Measurements from ENCODE around the gene GNG2. TPM values are rescaled to one million over a fixed set of nuclear protein-coding genes. Genes with fewer than 3 reads are reported as not detected.

GNG2 gene
- total RNA-seq, 2 experiments from 2014 or later = 24.0 to 32.0 TPM

GRCh38 chr14:51855234-51855633, 5.2 kb upstream of the GNG2 start:
- H3K4me3 ChIP-seq (ENCODE audit: low read depth, low read length, poor library complexity, severe bottlenecking) = no peak overlapping the region

GRCh38 chr14:51856792-51857296, 3.6 kb upstream of the GNG2 start:
- POLR2A ChIA-PET = interaction anchor here (1.6 kb wide), 1 partner anchor 10 kb away, joined by 8 read pairs; no protein-coding TSS in a partner anchor
- no peak for TF ChIP-seq CTCF (conservative IDR thresholded peaks at IDR 0.05; ENCODE audit: low read length)
- TF ChIP-seq EZH2phosphoT487 (IDR thresholded peaks at IDR 0.05; ENCODE audit: borderline replicate concordance, low read depth, low read length) = no peak
- intact Hi-C loops (cut with micrococcal nuclease; ENCODE audit: unreplicated experiment) = no loop called here
- H3K9me3 ChIP-seq (ENCODE audit: low read length) = no peaks in the 10 kb centered on the region
- H3K79me2 ChIP-seq (ENCODE audit: insufficient read depth, low read depth, low read length) = peaks cover 5% of the 10 kb centered on the region; the same call in 1 of the 2 replicates
- no peak overlapping the region for H3K27ac ChIP-seq (ENCODE audit: low read depth, low read length, poor library complexity, severe bottlenecking)
- no peaks in the 10 kb centered on the region for H3K9me2 ChIP-seq (ENCODE audit: insufficient read depth, low read length)
- no peak for DNase-seq (ENCODE audit: low spot score)
- peaks cover 17% of the 10 kb centered on the region for H3K4me1 ChIP-seq (ENCODE audit: insufficient read depth, low read length, poor library complexity, severe bottlenecking)
- no peak overlapping the region for H2AFZ ChIP-seq (ENCODE audit: low read length)
- CTCF ChIA-PET (ENCODE audit: unreplicated experiment) = no interaction called here
- H4K20me1 ChIP-seq (ENCODE audit: insufficient read depth, low read length) = no peaks in the 10 kb centered on the region
- no peaks in the 10 kb centered on the region for H3K36me3 ChIP-seq (ENCODE audit: insufficient read depth, low read length)
- no TSS peak for BruUV-seq (replicated peaks)
- H3K4me3 ChIP-seq (ENCODE audit: low read depth, low read length, poor library complexity, severe bottlenecking) = no peak overlapping the region
- H3K4me2 ChIP-seq (ENCODE audit: low read length) = no peak overlapping the region

More at GRCh38 chr14:51855234-51855633, 5.2 kb upstream of the GNG2 start:
- H3K79me2 ChIP-seq (ENCODE audit: insufficient read depth, low read depth, low read length) = no peaks in the 10 kb centered on the region
- DNase-seq (ENCODE audit: low spot score) = no peak
- H3K4me2 ChIP-seq (ENCODE audit: low read length) = no peak overlapping the region
- CTCF ChIA-PET (ENCODE audit: unreplicated experiment) = no interaction called here
- H2AFZ ChIP-seq (ENCODE audit: low read length) = no peak overlapping the region
- intact Hi-C loops (cut with micrococcal nuclease; ENCODE audit: unreplicated experiment) = no loop called here
- H4K20me1 ChIP-seq (ENCODE audit: insufficient read depth, low read length) = no peaks in the 10 kb centered on the region
- no peaks in the 10 kb centered on the region for H3K9me2 ChIP-seq (ENCODE audit: insufficient read depth, low read length)
- H3K36me3 ChIP-seq (ENCODE audit: insufficient read depth, low read length) = no peaks in the 10 kb centered on the region; the same call in 1 of the 2 replicates
- no peak for TF ChIP-seq EZH2phosphoT487 (IDR thresholded peaks at IDR 0.05; ENCODE audit: borderline replicate concordance, low read depth, low read length)
- no peak for TF ChIP-seq CTCF (conservative IDR thresholded peaks at IDR 0.05; ENCODE audit: low read length)
- H3K4me1 ChIP-seq (ENCODE audit: insufficient read depth, low read length, poor library complexity, severe bottlenecking) = peaks cover 19% of the 10 kb centered on the region
- POLR2A ChIA-PET = no interaction called here
- BruUV-seq (replicated peaks) = no TSS peak
- H3K9me3 ChIP-seq (ENCODE audit: low read length) = peaks cover 2% of the 10 kb centered on the region; the same call in 1 of the 2 replicates
- H3K27ac ChIP-seq (ENCODE audit: low read depth, low read length, poor library complexity, severe bottlenecking) = no peak overlapping the region

GRCh38 chr14:51859131-51859530, 1.3 kb upstream of the GNG2 start:
- CTCF ChIA-PET (ENCODE audit: unreplicated experiment) = no interaction called here
- Histone ChIP-seq H3K36me3 (ENCODE audit: insufficient read depth, low read length) (no peaks in the 10 kb centered on the region), H2AFZ (ENCODE audit: low read length) (no peak overlapping the region), H3K4me1 (ENCODE audit: insufficient read depth, low read length, poor library complexity, severe bottlenecking) (peaks cover 28% of the 10 kb centered on the region), H4K20me1 (ENCODE audit: insufficient read depth, low read length) (no peaks in the 10 kb centered on the region), H3K4me3 (ENCODE audit: low read depth, low read length, poor library complexity, severe bottlenecking) (no peak overlapping the region), H3K9me3 (ENCODE audit: low read length) (no peaks in the 10 kb centered on the region), H3K79me2 (ENCODE audit: insufficient read depth, low read depth, low read length) (peaks cover 27% of the 10 kb centered on the region), H3K4me2 (ENCODE audit: low read length) (no peak overlapping the region), H3K9me2 (ENCODE audit: insufficient read depth, low read length) (no peaks in the 10 kb centered on the region), H3K27ac (ENCODE audit: low read depth, low read length, poor library complexity, severe bottlenecking) (no peak overlapping the region)
- POLR2A ChIA-PET = no interaction called here
- BruUV-seq (replicated peaks) = no TSS peak
- no peak for TF ChIP-seq EZH2phosphoT487 (IDR thresholded peaks at IDR 0.05; ENCODE audit: borderline replicate concordance, low read depth, low read length)
- TF ChIP-seq CTCF (conservative IDR thresholded peaks at IDR 0.05; ENCODE audit: low read length) = no peak
- intact Hi-C loops (cut with micrococcal nuclease; ENCODE audit: unreplicated experiment) = no loop called here
- no peak for DNase-seq (ENCODE audit: low spot score)

Measured in OCI-LY7 (cell line).